GM21390 (cell line): ENCODE results near the gene MATCAP1.
A peak's percentile ranks its signal among the peaks of the same experiment; 100 is the strongest.

Experiments
- ATAC-seq: cut with Tn5 transposase; IDR thresholded peaks from one replicate; pipeline ENCODE4 v1.9.1; 2021; ENCODE audit not compliant: unreplicated experiment

Gene MATCAP1

GRCh38 chr16:67174706-67175231 lies 9.0 kb downstream of the MATCAP1 start:
- no peak for ATAC-seq

- peak; percentile 38 for ATAC-seq
Observed at GRCh38 chr16:67173808-67174705, 9.7 kb downstream of the MATCAP1 start.

GRCh38 chr16:67173323-67173722 lies 10.4 kb downstream of the MATCAP1 start:
- ATAC-seq: no peak

- no peak for ATAC-seq
Observed at GRCh38 chr16:67170949-67171649, 12.7 kb downstream of the MATCAP1 start.

GRCh38 chr16:67170168-67170948 lies 13.4 kb downstream of the MATCAP1 start, which contains the start of gene NOL3:
NOL3 (plus strand) TSS chr16:67170538.
- ATAC-seq: peak; percentile 40

- peak; percentile 14 for ATAC-seq
Observed at GRCh38 chr16:67169642-67170167, 14.1 kb downstream of the MATCAP1 start.

GRCh38 chr16:67169011-67169451 lies 14.7 kb downstream of the MATCAP1 start:
- no peak for ATAC-seq

GRCh38 chr16:67167588-67167987 lies 16.2 kb downstream of the MATCAP1 start:
- ATAC-seq: no peak

- no peak for ATAC-seq
Observed at GRCh38 chr16:67166598-67167168, 17.1 kb downstream of the MATCAP1 start.

GRCh38 chr16:67166110-67166547 lies 17.6 kb downstream of the MATCAP1 start:
- no peak for ATAC-seq

GRCh38 chr16:67165121-67166078 lies 18.4 kb downstream of the MATCAP1 start:
- ATAC-seq: no peak

- ATAC-seq: no peak
Observed at GRCh38 chr16:67164599-67165061, 19.1 kb downstream of the MATCAP1 start, which contains the start of gene HSF4. HSF4 (plus strand) TSS chr16:67164745; CDS start chr16:67164812, 67 bp downstream.

GRCh38 chr16:67163999-67164558 lies 19.7 kb downstream of the MATCAP1 start:
- ATAC-seq: no peak

- no peak for ATAC-seq
Observed at GRCh38 chr16:67163164-67163998, 20.4 kb downstream of the MATCAP1 start.

- ATAC-seq: no peak
Observed at GRCh38 chr16:67162506-67163163, 21.1 kb downstream of the MATCAP1 start.

- no peak for ATAC-seq
Observed at GRCh38 chr16:67161595-67162058, 22.1 kb downstream of the MATCAP1 start.
